Measurements from ENCODE around the gene WDR82.

DNA sequence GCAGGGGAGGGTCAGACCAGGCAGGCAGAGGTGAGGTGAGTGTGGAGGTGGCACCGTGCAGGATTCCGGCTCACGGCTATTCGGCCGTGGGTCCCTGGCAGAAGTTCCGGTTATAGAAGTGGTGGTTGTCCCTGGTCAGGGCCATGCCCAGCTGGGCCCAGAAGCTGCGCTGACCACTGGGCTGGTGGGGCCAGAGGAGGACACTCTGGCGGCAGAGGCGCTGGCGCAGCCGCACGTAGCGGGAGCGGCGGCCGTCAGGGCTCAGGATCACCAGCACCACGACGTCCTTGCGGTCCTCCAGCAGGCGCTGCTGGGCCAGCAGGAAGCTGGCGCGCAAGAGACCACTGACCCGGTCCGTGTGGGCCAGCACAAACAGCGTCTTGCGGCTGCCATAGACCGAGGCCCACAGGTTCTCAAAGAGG is 57.3 kb downstream of the WDR82 start:
- TF ChIP-seq, protein P1, sequence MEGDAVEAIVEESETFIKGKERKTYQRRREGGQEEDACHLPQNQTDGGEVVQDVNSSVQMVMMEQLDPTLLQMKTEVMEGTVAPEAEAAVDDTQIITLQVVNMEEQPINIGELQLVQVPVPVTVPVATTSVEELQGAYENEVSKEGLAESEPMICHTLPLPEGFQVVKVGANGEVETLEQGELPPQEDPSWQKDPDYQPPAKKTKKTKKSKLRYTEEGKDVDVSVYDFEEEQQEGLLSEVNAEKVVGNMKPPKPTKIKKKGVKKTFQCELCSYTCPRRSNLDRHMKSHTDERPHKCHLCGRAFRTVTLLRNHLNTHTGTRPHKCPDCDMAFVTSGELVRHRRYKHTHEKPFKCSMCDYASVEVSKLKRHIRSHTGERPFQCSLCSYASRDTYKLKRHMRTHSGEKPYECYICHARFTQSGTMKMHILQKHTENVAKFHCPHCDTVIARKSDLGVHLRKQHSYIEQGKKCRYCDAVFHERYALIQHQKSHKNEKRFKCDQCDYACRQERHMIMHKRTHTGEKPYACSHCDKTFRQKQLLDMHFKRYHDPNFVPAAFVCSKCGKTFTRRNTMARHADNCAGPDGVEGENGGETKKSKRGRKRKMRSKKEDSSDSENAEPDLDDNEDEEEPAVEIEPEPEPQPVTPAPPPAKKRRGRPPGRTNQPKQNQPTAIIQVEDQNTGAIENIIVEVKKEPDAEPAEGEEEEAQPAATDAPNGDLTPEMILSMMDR (conservative IDR thresholded peaks at IDR 0.05; ENCODE audit: low read depth in 2 of 2): no peak; a peak in 1 of 4 replicates
- TF ChIP-seq EZH2phosphoT487 (IDR thresholded peaks at IDR 0.05; ENCODE audit: unreplicated experiment) (no peak), EZH2 (IDR thresholded peaks at IDR 0.05; ENCODE audit: low read depth, unreplicated experiment) (no peak), ZNF114 (CRISPR knock-in tag; IDR thresholded peaks at IDR 0.05) (no peak), POLR2AphosphoS5 (IDR thresholded peaks at IDR 0.05; ENCODE audit: low read depth) (no peak), CREB1 (CRISPR knock-in tag; IDR thresholded peaks at IDR 0.05; ENCODE audit: low read depth) (no peak), NANOG (IDR thresholded peaks at IDR 0.05; ENCODE audit: borderline replicate concordance) (no peak), JUNB (IDR thresholded peaks at IDR 0.05; ENCODE audit: unreplicated experiment) (no peak), REST (IDR thresholded peaks at IDR 0.05; ENCODE audit: unreplicated experiment) (no peak), STAT1 (IDR thresholded peaks at IDR 0.05; ENCODE audit: unreplicated experiment) (no peak), ZNF331 (CRISPR knock-in tag; IDR thresholded peaks at IDR 0.05; ENCODE audit: low read depth) (no peak), ZNF462 (CRISPR knock-in tag; IDR thresholded peaks at IDR 0.05) (no peak)
- TF ChIP-seq, protein P2, sequence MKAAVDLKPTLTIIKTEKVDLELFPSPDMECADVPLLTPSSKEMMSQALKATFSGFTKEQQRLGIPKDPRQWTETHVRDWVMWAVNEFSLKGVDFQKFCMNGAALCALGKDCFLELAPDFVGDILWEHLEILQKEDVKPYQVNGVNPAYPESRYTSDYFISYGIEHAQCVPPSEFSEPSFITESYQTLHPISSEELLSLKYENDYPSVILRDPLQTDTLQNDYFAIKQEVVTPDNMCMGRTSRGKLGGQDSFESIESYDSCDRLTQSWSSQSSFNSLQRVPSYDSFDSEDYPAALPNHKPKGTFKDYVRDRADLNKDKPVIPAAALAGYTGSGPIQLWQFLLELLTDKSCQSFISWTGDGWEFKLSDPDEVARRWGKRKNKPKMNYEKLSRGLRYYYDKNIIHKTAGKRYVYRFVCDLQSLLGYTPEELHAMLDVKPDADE (IDR thresholded peaks at IDR 0.05): no peak

Measured in GM23338 (cell line).